Measurements from ENCODE around the gene RGP1.
A peak's percentile ranks its signal among the peaks of the same experiment; 100 is the strongest.

Gene RGP1

GRCh38 chr9:35748242-35748857 lies 737 bp upstream of the RGP1 start (continued):
- TF ChIP-seq TSHZ2 (CRISPR knock-in tag; IDR thresholded peaks at IDR 0.05) (no peak), PATZ1 (CRISPR knock-in tag; IDR thresholded peaks at IDR 0.05; ENCODE audit: borderline replicate concordance) (no peak), BACH2 (CRISPR knock-in tag; IDR thresholded peaks at IDR 0.05; ENCODE audit: borderline replicate concordance) (no peak)

GRCh38 chr9:35749515-35750255 lies 598 bp downstream of the RGP1 start:
- TF ChIP-seq ZFP3 (CRISPR knock-in tag; IDR thresholded peaks at IDR 0.05) (no peak), TSHZ2 (CRISPR knock-in tag; IDR thresholded peaks at IDR 0.05) (no peak)
- ATAC-seq = peak; percentile 46

GRCh38 chr9:35750256-35750531 lies 1.1 kb downstream of the RGP1 start:
- TF ChIP-seq ZFP30 (CRISPR knock-in tag; IDR thresholded peaks at IDR 0.05) (no peak), SNAI2 (CRISPR knock-in tag; IDR thresholded peaks at IDR 0.05) (no peak), RARB (CRISPR knock-in tag; IDR thresholded peaks at IDR 0.05) (no peak), PATZ1 (CRISPR knock-in tag; IDR thresholded peaks at IDR 0.05; ENCODE audit: borderline replicate concordance) (no peak), PPARA (CRISPR knock-in tag; IDR thresholded peaks at IDR 0.05; ENCODE audit: borderline replicate concordance) (no peak), ZNF565 (CRISPR knock-in tag; conservative IDR thresholded peaks at IDR 0.05; ENCODE audit: low read depth) (no peak), BACH2 (CRISPR knock-in tag; IDR thresholded peaks at IDR 0.05; ENCODE audit: borderline replicate concordance) (no peak), ZNF70 (CRISPR knock-in tag; IDR thresholded peaks at IDR 0.05) (no peak), ZFP3 (CRISPR knock-in tag; IDR thresholded peaks at IDR 0.05) (no peak), TCF4 (CRISPR knock-in tag; IDR thresholded peaks at IDR 0.05; ENCODE audit: borderline replicate concordance) (no peak), ARNTL (CRISPR knock-in tag; IDR thresholded peaks at IDR 0.05; ENCODE audit: borderline replicate concordance, low read depth) (no peak), TOX (CRISPR knock-in tag; IDR thresholded peaks at IDR 0.05; ENCODE audit: borderline replicate concordance) (no peak), OSR1 (CRISPR knock-in tag; IDR thresholded peaks at IDR 0.05) (no peak), POU6F1 (CRISPR knock-in tag; IDR thresholded peaks at IDR 0.05; ENCODE audit: borderline replicate concordance, low read depth) (no peak), ISL1 (CRISPR knock-in tag; IDR thresholded peaks at IDR 0.05) (no peak), ZC3H10 (CRISPR knock-in tag; IDR thresholded peaks at IDR 0.05) (no peak), CREB5 (CRISPR knock-in tag; IDR thresholded peaks at IDR 0.05; ENCODE audit: low read depth) (no peak), GLIS3 (CRISPR knock-in tag; IDR thresholded peaks at IDR 0.05) (no peak), ESRRG (CRISPR knock-in tag; IDR thresholded peaks at IDR 0.05) (no peak)
- ATAC-seq = no peak
